K562 (cell line): ENCODE data around the gene UTS2R. TPM values are rescaled to one million over a fixed set of nuclear protein-coding genes. Genes with fewer than 3 reads are reported as not detected.

Experiments used
- DIDO1 ChIP-seq: fragments of 450-650 bp; IDR thresholded peaks from 2 replicates; pipeline ENCODE4 v1.6.1; 2016; ENCODE audit warnings: low read depth, missing biosample characterization, missing genetic modification characterization
- ESRRA ChIP-seq: fragments of 450-650 bp; IDR thresholded peaks from 2 replicates; pipeline ENCODE4 v1.6.1; 2014; ENCODE audit warnings: low read depth, mild to moderate bottlenecking, moderate library complexity, borderline replicate concordance
- FOXP1 ChIP-seq: sonication (generic); formaldehyde crosslinking; IDR thresholded peaks from 2 replicates; pipeline ENCODE4 v1.8.0; 2022; ENCODE audit warnings: mild to moderate bottlenecking, missing genetic modification reagents
- GATAD2B ChIP-seq: fragments of 450-650 bp; IDR thresholded peaks from 2 replicates; pipeline ENCODE4 v1.6.1; 2017; ENCODE audit warnings: mild to moderate bottlenecking, borderline replicate concordance
- HNRNPK ChIP-seq: fragments of 200-400 bp; formaldehyde crosslinking; IDR thresholded peaks from one replicate; pipeline ENCODE4 v1.6.1; 2018; ENCODE audit warnings: mild to moderate bottlenecking, low read depth, low read length; ENCODE audit not compliant: poor library complexity, severe bottlenecking
- KDM2B ChIP-seq: fragments of 250-450 bp; sonication (Bioruptor Pico); IDR thresholded peaks from 2 replicates; pipeline ENCODE4 v1.8.0; 2021; ENCODE audit warnings: mild to moderate bottlenecking, moderate library complexity
- NCOA6 ChIP-seq: fragments of 450-650 bp; IDR thresholded peaks from 2 replicates; pipeline ENCODE4 v1.6.1; 2017; ENCODE audit warnings: mild to moderate bottlenecking
- NR2F6 ChIP-seq: fragments of 450-650 bp; formaldehyde crosslinking; IDR thresholded peaks from 2 replicates; pipeline ENCODE4 v1.4.0; 2020; ENCODE audit warnings: mild to moderate bottlenecking
- POLR2B ChIP-seq: fragments of 450-650 bp; IDR thresholded peaks from 2 replicates; pipeline ENCODE4 v1.6.1; 2018; ENCODE audit warnings: low read depth; ENCODE audit not compliant: partially characterized antibody
- PPARD ChIP-seq: fragments of 250-450 bp; sonication (Bioruptor Pico); IDR thresholded peaks from 2 replicates; pipeline ENCODE4 v1.8.0; 2022; ENCODE audit warnings: inconsistent platforms, mild to moderate bottlenecking, moderate library complexity
- RBFOX2 ChIP-seq: fragments of 200-400 bp; formaldehyde crosslinking; IDR thresholded peaks from 2 replicates; pipeline ENCODE4 v1.6.1; 2017; ENCODE audit warnings: low read depth, mild to moderate bottlenecking, low read length, moderate library complexity
- RBM15 ChIP-seq: fragments of 200-400 bp; formaldehyde crosslinking; IDR thresholded peaks from 2 replicates; pipeline ENCODE4 v1.6.1; 2018; ENCODE audit warnings: mild to moderate bottlenecking, low read length, moderate library complexity; ENCODE audit not compliant: insufficient read depth
- SMARCE1 ChIP-seq: fragments of 450-650 bp; IDR thresholded peaks from 2 replicates; pipeline ENCODE4 v1.7.1; 2016; ENCODE audit warnings: mild to moderate bottlenecking
- SRSF7 ChIP-seq: fragments of 200-400 bp; formaldehyde crosslinking; optimal IDR thresholded peaks from 2 replicates; pipeline ENCODE3; 2017; ENCODE audit warnings: mild to moderate bottlenecking, low read depth, low read length
- TAF15 ChIP-seq: fragments of 200-400 bp; formaldehyde crosslinking; IDR thresholded peaks from 2 replicates; pipeline ENCODE4 v1.6.1; 2017; ENCODE audit warnings: mild to moderate bottlenecking, low read depth, low read length, moderate library complexity
- ZNF143 ChIP-seq: sonication (generic); formaldehyde crosslinking; IDR thresholded peaks from 2 replicates; pipeline ENCODE4 v1.9.0; 2022; ENCODE audit warnings: mild to moderate bottlenecking, missing genetic modification reagents
- ZNF253 ChIP-seq: fragments of 250-450 bp; sonication (Bioruptor Pico); conservative IDR thresholded peaks from 2 replicates; pipeline ENCODE4 v1.6.1; 2021; ENCODE audit warnings: mild to moderate bottlenecking
- ZNF316 ChIP-seq: fragments of 450-650 bp; IDR thresholded peaks from 2 replicates; pipeline ENCODE4 v1.6.1; 2016
- ZNF347 ChIP-seq: fragments of 450-650 bp; formaldehyde crosslinking; IDR thresholded peaks from 2 replicates; pipeline ENCODE4 v1.4.0; 2020; ENCODE audit warnings: low read depth, mild to moderate bottlenecking, moderate library complexity
- polyA plus RNA-seq, 8 experiments: library from polyadenylated mRNA; depleted of rRNA in 4 of 8; stranded (reverse) in 5 of 8; unstranded in 3 of 8; fragments of >200 nt; fragmentation: Nextera tagmentation in 2 of 8; fragmentation: Illumina TruSeq in 1 of 8; extraction: Ambion mirVana in 2 of 8; extraction: Trizol in 1 of 8; gene quantifications; 2 replicates each; pipeline versions ENCODE4 v1.2.1 to v1.2.3, GENCODE V29; 2011 to 2014; ENCODE audit warnings: inconsistent platforms in 1 of 8, missing spikeins in 1 of 8
- total RNA-seq, 7 experiments: library from RNA; depleted of rRNA in 6 of 7; stranded (reverse); fragments of >200 nt in 6 of 7; fragmentation: Illumina TruSeq in 2 of 7; extraction: Trizol in 2 of 7; gene quantifications; 2 replicates each; pipeline versions ENCODE4 v1.2.1 to v1.2.3, GENCODE V29; 2011 to 2021; ENCODE audit warnings: low replicate concordance in 1 of 7
- TF ChIP-seq, protein P1 (sequence below): sonication (generic); formaldehyde crosslinking; IDR thresholded peaks from 2 replicates; pipeline ENCODE4 v1.8.1; 2023; ENCODE audit warnings: mild to moderate bottlenecking, missing genetic modification reagents, moderate library complexity
- TF ChIP-seq, protein P2 (sequence below): fragments of 450-650 bp; IDR thresholded peaks from 2 replicates; pipeline ENCODE4 v1.6.1; 2016; ENCODE audit warnings: borderline replicate concordance
- TF ChIP-seq, protein P3 (sequence below): fragments of 250-450 bp; sonication (Bioruptor Pico); IDR thresholded peaks from 2 replicates; pipeline ENCODE4 v1.8.0; 2021; ENCODE audit warnings: moderate library complexity, mild to moderate bottlenecking, inconsistent platforms
- TF ChIP-seq, protein P4 (sequence below): fragments of 250-450 bp; sonication (Bioruptor Pico); IDR thresholded peaks from 2 replicates; pipeline ENCODE4 v1.4.0; 2020

UTS2R gene
- total and polyA plus RNA-seq, 9 of the 15 experiments (the other 6 are each of a cell fraction or from before 2014, with no cell fraction given), result 0.22 TPM; not detected in 8

DNA sequence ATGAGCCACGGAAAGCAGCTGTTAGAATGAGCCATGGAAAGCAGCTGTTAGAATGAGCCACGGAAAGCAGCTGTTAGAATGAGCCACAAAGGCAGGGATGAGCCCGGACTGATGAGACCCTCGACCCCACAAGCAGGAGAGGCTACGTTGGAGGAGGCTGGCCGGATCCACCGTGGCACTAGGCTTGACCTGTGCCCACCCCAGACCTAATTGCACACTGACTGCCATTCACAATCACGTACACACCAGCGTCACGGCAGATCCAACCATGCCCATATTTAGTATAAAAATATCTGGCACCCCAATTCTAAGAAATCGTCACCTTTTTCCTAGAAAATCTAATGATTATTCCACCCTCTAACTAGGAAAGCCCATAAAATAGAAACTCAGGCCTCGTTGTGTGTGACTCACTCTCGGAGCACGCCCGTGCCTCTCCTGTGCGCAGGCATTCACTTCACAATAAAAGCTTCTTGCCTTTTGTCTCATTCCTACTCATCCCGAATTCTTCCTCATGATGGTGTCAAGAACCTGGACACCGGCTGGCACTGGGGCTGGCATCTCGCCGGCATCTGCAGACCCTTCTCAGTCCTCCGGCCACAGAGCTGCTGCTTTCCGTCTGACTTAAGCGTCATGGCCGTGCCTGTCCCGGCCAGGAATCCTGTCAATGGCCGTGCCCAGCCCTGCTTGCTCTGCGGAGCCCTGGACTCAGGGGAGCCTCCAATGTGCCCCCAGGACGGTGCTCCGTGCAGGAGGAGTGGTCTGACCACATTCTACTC is 32.5 kb upstream of the UTS2R start (continued):
- TF ChIP-seq NR2F6 (CRISPR knock-in tag) (no peak), ZNF253 (CRISPR knock-in tag) (no peak), SRSF7 (no peak), GATAD2B (no peak; the same call in 1 of the 2 replicates), ZNF143 (CRISPR knock-in tag) (no peak), ZNF316 (no peak), RBM15 (no peak), FOXP1 (CRISPR knock-in tag) (no peak), SMARCE1 (peak; percentile 86), POLR2B (no peak), PPARD (CRISPR knock-in tag) (no peak), KDM2B (CRISPR knock-in tag) (no peak), DIDO1 (tag) (no peak), HNRNPK (no peak), RBFOX2 (peak; percentile 63), ESRRA (no peak), NCOA6 (no peak), ZNF347 (no peak), TAF15 (no peak)
- TF ChIP-seq, protein P1, sequence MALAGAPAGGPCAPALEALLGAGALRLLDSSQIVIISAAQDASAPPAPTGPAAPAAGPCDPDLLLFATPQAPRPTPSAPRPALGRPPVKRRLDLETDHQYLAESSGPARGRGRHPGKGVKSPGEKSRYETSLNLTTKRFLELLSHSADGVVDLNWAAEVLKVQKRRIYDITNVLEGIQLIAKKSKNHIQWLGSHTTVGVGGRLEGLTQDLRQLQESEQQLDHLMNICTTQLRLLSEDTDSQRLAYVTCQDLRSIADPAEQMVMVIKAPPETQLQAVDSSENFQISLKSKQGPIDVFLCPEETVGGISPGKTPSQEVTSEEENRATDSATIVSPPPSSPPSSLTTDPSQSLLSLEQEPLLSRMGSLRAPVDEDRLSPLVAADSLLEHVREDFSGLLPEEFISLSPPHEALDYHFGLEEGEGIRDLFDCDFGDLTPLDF (CRISPR knock-in tag), result peak; percentile 28; the same call in 1 of the 2 replicates
- TF ChIP-seq, protein P2, sequence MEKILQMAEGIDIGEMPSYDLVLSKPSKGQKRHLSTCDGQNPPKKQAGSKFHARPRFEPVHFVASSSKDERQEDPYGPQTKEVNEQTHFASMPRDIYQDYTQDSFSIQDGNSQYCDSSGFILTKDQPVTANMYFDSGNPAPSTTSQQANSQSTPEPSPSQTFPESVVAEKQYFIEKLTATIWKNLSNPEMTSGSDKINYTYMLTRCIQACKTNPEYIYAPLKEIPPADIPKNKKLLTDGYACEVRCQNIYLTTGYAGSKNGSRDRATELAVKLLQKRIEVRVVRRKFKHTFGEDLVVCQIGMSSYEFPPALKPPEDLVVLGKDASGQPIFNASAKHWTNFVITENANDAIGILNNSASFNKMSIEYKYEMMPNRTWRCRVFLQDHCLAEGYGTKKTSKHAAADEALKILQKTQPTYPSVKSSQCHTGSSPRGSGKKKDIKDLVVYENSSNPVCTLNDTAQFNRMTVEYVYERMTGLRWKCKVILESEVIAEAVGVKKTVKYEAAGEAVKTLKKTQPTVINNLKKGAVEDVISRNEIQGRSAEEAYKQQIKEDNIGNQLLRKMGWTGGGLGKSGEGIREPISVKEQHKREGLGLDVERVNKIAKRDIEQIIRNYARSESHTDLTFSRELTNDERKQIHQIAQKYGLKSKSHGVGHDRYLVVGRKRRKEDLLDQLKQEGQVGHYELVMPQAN, result no peak
- TF ChIP-seq, protein P3, sequence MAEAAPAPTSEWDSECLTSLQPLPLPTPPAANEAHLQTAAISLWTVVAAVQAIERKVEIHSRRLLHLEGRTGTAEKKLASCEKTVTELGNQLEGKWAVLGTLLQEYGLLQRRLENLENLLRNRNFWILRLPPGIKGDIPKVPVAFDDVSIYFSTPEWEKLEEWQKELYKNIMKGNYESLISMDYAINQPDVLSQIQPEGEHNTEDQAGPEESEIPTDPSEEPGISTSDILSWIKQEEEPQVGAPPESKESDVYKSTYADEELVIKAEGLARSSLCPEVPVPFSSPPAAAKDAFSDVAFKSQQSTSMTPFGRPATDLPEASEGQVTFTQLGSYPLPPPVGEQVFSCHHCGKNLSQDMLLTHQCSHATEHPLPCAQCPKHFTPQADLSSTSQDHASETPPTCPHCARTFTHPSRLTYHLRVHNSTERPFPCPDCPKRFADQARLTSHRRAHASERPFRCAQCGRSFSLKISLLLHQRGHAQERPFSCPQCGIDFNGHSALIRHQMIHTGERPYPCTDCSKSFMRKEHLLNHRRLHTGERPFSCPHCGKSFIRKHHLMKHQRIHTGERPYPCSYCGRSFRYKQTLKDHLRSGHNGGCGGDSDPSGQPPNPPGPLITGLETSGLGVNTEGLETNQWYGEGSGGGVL (CRISPR knock-in tag), result no peak
- TF ChIP-seq, protein P4, sequence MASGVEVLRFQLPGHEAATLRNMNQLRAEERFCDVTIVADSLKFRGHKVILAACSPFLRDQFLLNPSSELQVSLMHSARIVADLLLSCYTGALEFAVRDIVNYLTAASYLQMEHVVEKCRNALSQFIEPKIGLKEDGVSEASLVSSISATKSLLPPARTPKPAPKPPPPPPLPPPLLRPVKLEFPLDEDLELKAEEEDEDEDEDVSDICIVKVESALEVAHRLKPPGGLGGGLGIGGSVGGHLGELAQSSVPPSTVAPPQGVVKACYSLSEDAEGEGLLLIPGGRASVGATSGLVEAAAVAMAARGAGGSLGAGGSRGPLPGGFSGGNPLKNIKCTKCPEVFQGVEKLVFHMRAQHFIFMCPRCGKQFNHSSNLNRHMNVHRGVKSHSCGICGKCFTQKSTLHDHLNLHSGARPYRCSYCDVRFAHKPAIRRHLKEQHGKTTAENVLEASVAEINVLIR, result no peak
